GM20000 (cell line): ENCODE results near the gene CCDC57.

Source experiments
- DNase-seq: peaks from one replicate; pipeline ENCODE4 v3.0.0; 2012; ENCODE audit warnings: low spot score
- TF ChIP-seq, protein P1 (sequence below): IDR thresholded peaks from 2 replicates; pipeline ENCODE4 v1.5.1; 2012; ENCODE audit warnings: mild to moderate bottlenecking, control low read depth; ENCODE audit errors: extremely low read depth, missing control alignments

Gene CCDC57

DNA sequence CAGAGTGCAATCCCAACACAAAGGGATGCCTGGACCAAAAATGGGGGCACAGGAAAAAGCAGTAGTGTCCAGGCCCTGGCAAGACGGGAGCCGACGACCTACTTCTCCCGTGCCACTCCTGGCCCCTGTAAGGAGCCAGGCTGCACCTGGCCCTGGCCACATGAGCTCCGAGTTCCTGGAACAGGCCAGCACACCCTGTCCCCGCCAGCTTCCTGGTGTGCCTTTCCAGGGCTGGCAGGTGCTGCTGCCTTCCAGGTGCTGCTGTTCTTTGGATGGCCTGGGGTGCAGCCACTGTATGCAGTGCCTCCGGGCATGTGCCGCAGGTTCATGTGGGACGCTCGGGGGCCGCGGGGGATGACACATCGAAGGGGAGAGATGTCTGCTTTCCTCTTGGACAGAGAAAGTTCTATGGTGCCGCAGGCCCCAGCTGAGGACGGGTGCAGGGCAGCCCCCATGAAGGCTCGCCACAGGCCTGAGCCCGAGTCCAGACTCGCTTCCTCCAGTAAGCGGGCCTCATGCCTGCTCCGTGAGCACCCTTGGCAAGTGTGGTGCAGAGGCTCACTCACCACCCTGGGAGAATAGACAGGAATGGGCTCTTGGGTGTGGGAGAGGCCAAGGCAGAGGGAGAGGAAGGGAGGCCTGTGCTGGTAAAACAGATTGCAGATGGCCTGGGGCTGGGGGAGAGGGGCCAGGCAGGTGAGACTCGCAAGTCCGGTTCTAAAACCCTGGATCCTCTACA, 59.9 kb downstream of the CCDC57 start:
- TF ChIP-seq, protein P1, sequence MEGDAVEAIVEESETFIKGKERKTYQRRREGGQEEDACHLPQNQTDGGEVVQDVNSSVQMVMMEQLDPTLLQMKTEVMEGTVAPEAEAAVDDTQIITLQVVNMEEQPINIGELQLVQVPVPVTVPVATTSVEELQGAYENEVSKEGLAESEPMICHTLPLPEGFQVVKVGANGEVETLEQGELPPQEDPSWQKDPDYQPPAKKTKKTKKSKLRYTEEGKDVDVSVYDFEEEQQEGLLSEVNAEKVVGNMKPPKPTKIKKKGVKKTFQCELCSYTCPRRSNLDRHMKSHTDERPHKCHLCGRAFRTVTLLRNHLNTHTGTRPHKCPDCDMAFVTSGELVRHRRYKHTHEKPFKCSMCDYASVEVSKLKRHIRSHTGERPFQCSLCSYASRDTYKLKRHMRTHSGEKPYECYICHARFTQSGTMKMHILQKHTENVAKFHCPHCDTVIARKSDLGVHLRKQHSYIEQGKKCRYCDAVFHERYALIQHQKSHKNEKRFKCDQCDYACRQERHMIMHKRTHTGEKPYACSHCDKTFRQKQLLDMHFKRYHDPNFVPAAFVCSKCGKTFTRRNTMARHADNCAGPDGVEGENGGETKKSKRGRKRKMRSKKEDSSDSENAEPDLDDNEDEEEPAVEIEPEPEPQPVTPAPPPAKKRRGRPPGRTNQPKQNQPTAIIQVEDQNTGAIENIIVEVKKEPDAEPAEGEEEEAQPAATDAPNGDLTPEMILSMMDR: no peak
- DNase-seq: no peak

DNA sequence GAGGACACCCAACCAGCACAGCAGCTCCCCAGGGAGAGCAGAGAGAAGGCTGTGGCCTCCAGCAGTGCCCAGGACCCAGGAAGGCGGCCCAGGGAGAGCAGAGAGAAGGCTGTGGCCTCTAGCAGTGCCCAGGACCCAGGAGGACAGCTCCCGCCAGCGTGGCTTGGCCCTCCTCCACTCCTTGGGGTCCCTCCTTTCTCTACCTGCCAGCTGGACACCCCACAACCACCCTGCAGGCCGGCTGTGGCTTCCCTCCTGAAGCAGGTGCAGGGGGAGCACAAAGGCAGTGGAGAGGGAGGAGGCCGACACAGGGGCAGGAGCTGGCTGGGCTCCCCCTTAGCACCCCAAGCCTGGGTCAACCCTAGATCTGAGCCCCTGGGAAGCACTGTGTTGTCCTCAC, 60.5 kb downstream of the CCDC57 start:
- DNase-seq: no peak
- TF ChIP-seq, protein P1: no peak

DNA sequence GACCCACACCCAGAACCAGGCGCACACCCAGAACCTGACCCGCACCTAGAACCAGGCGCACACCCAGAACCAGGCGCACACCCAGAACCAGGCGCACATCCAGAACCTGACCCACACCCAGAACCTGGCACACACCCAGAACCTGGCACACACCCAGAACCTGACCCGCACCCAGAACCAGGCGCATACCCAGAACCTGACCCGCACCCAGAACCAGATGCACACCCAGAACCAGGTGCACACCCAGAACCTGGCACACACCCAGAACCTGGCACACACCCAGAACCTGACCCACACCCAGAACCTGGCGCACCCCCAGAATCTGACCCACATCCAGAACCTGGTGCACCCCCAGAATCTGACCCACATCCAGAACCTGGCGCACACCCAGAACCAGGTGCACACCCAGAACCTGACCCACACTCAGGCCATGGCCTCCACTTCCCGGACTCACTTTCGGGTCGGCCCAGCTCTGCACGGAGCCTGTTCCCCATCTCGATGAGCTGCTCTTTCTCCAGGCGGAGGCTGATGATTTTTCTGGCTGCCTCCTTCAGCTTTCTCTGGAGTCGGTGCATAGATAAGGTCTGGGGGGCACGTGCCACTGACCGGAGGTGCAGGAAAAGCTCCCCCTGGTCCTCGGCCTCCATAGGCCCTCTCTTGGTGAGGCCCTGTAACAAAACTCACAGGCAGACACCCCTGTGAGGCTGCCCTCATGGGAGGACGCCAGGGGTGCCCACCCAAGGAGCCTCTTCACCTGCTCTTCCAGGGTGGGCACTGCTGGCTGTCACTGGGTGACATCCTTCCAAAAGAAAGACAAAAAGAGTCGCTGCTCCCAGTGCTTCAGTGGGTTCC, 61.3 kb downstream of the CCDC57 start:
- no peak for DNase-seq

DNA sequence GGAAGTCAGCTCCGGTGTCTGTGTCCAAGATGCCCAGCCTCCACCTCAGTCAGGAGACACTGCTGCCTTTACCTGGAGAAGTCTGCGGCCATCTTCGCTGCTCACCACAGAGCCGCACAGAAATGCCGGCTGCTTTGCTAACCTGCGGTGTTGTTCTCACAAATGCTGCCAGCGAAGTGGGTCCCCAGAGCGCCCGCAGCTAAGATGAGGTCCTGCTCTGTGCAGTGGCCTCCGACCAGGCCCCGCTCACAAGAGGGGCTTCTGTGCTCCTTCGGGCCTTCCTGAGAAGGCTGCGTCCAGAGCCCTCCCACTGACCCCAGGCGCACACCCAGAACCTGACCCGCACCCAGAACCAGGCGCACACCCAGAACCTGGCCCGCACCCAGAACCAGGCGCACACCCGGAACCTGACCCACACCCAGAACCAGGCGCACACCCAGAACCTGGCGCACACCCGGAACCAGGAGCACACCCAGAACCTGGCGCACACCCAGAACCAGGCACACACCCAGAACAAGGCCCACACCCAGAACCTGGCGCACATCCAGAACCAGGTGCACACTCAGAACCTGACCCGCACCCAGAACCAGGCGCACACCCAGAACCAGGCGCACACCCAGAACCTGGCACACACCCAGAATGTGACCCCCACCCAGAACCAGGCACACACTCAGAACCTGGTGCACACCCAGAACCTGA, 63.1 kb downstream of the CCDC57 start:
- no peak for DNase-seq
- TF ChIP-seq, protein P1: no peak

More for the DNA sequence above, 61.3 kb downstream of the CCDC57 start:
- TF ChIP-seq, protein P1: no peak

DNA sequence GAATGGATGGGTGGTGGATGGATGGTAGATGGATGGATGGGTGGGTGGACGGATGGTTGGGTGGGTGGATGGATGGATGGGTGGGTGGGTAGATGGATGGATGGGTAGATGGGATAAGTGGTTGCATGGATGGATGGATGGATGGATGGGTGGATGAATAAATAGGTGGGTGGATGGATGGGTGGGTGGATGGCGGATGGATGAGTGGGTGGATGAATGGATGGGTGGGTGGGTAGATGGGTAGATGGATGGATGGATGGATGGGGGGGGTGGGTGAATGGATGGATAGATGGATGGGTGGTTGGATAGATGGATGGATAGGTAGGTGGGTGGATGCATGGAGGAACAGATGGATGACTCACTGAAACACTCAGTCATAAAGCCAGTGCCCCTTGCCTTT, 63.6 kb downstream of the CCDC57 start:
- DNase-seq: no peak
- TF ChIP-seq, protein P1: no peak

DNA sequence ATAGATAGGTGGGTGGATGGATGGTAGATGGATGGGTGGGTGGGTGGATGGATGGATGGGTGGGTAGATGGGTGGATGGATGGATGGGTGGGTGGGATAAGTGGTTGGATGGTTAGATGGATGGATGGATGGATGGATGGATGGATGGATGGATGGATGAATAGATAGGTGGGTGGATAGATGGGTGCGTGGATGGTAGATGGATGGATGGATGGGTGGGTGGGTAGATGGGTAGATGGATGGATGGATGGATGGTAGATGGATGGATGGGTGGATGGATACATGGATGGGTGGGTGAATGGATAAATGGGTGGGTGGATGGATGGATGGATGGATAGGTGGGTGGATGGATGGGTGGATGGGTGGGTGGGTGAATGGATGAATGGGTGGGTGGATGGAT, 64.6 kb downstream of the CCDC57 start:
- TF ChIP-seq, protein P1: no peak

More for the DNA sequence above, 64.6 kb downstream of the CCDC57 start:
- DNase-seq: no peak
